Gastrocnemius medialis (tissue), 4 donors: ENCODE data around the gene ZFYVE21.

Experiments used
- CTCF ChIP-seq, 5 experiments: fragments of 450-650 bp in 3 of 5; fragments of 200-600 bp in 2 of 5; sonication (generic) in 2 of 5; IDR thresholded peaks in 4 of 5; conservative IDR thresholded peaks in 1 of 5; 1 replicate in 4 of 5; 2 replicates in 1 of 5; pipeline ENCODE4 v1.5.1; 2016 to 2019; ENCODE audit warnings: antibody characterized with exemption in 5 of 5, mild to moderate bottlenecking in 3 of 5, moderate library complexity in 3 of 5
- POLR2A ChIP-seq, 2 donors: fragments of 450-650 bp; IDR thresholded peaks; one replicate each; pipeline ENCODE4 v1.6.1; 2017; ENCODE audit warnings: antibody characterized with exemption in 2 of 2, mild to moderate bottlenecking in 2 of 2, moderate library complexity in 2 of 2

- TF ChIP-seq POLR2A (IDR thresholded peaks at IDR 0.05) (no peak), CTCF (IDR thresholded peaks at IDR 0.05 in 4 of 5, conservative IDR thresholded peaks at IDR 0.05 in 1 of 5) (no peak)
Measured at GRCh38 chr14:103705504-103706284, 9.9 kb upstream of the ZFYVE21 start.
